NCI-H446 (cell line): ENCODE results near the gene TCAP.
"Not testable (repeated sequence)": the region's sequence is repeated elsewhere in the genome, so short reads cannot be mapped to it uniquely, and the experiment has no call there.

Source experiments
- DNase-seq, 2 experiments: peaks; one replicate each; lab custom pipeline; 2025; lab: John Stamatoyannopoulos, UW

The TCAP gene

GRCh38 chr17:39706383-39706782, 41.2 kb downstream of the TCAP start:
- no peak for DNase-seq

GRCh38 chr17:39706921-39707337, 41.8 kb downstream of the TCAP start:
- no peak for DNase-seq

GRCh38 chr17:39709319-39709997, 44.3 kb downstream of the TCAP start:
- no peak for DNase-seq

DNA sequence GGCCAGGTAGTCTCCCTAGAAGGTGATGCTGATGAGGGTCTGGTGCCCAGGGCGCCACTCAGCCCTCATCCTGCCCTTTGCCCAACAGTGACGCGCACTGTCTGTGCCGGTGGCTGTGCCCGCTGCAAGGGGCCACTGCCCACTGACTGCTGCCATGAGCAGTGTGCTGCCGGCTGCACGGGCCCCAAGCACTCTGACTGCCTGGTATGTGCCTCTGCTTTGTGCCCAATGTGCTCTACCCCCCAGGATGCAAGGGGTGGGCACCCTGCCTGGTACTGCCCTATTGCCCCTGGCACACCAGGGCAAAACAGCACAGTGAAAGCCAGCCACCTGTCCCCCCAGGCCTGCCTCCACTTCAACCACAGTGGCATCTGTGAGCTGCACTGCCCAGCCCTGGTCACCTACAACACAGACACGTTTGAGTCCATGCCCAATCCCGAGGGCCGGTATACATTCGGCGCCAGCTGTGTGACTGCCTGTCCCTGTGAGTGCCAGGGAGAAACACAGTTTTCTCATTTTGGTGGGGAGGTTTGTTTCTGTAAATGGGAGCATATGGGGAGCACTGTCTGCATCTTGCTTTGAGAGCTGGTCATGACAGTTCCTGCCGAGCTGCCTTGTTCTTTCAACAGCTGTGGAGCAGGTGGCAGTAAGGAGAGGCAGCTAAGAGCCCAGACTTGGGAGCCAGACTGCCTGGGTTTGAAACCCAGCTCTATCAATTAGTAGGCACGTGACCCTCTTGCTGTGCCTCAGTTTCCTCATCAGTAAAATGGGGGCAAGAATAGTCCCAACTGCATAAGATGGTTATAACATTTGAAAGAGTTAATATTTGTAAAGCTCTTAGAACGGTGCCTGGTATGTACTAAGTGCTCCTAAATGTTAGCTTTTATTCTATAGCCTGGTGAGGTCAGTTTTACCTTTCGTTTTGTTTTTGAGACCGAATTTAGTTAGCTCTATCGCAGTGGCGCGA, 45.1 kb downstream of the TCAP start:
- no peak for DNase-seq

DNA sequence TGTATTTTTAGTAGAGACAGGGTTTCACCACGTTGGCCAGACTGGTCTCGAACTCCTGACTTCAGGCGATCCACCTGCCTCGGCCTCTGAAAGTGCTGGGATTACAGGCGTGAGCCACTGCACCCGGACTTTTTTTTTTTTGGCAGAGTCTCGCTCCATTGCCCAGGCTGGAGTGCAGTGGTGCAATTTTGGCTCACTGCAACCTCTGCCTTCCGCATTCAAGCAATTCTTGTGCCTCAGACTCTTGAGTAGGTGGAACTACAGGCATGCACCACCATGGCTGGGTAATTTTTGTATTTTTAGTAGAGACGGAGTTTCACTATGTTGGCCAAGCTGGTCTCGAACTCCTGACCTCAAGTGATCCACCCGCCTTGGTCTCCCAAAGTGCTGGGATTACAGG, 45.9 kb downstream of the TCAP start:
- not testable (repeated sequence) for DNase-seq

- no peak for DNase-seq
Measured at GRCh38 chr17:39711851-39712250, 46.7 kb downstream of the TCAP start.

- no peak for DNase-seq
Measured at GRCh38 chr17:39714234-39714633, 49.1 kb downstream of the TCAP start.

- DNase-seq, result no peak
Measured at GRCh38 chr17:39715375-39716072, 50.4 kb downstream of the TCAP start.
